H1 (cell line): ENCODE measurements around the gene TMEM41A. TPM values are rescaled to one million over a fixed set of nuclear protein-coding genes. Genes with fewer than 3 reads are reported as not detected.

Experiments used
- CTCF ChIA-PET: fragments of 300-600 bp; sonication (Branson Sonifier 250); formaldehyde crosslinking; loops from one replicate; lab custom pipeline; 2021; ENCODE audit not compliant: partially characterized antibody; lab: Charles Lee
- POLR2A ChIA-PET: fragments of 300-600 bp; sonication (Branson Sonifier 250); formaldehyde crosslinking; loops from one replicate; lab custom pipeline; 2021; ENCODE audit warnings: inconsistent platforms; ENCODE audit not compliant: partially characterized antibody; lab: Charles Lee
- DNase-seq, 2 experiments: peaks; one replicate each; pipeline versions ENCODE4 v3.0.0 to v3.0.0-alpha.2; 2010 to 2022; ENCODE audit warnings: low spot score in 2 of 2, low read depth in 1 of 2, mixed read lengths in 1 of 2
- FAIRE-seq: peaks from 2 replicates; lab custom pipeline; 2011; peaks lifted over from hg19 to GRCh38; lab: Jason Lieb, UNC
- H2AFZ ChIP-seq: 2 replicates; pipeline ENCODE4 v1.8.1; 2012; ENCODE audit warnings: low read length, inconsistent platforms
- H2AK5ac ChIP-seq: 2 replicates; pipeline ENCODE4 v1.6.1; 2013; ENCODE audit warnings: low read depth, low read length
- H2BK120ac ChIP-seq: replicated peaks from 2 replicates; pipeline ENCODE3; 2013; ENCODE audit warnings: low read depth, low read length, inconsistent platforms
- H2BK12ac ChIP-seq: 2 replicates; pipeline ENCODE4 v1.6.1; 2013; ENCODE audit warnings: low read depth, low read length
- H2BK15ac ChIP-seq: 2 replicates; pipeline ENCODE4 v1.6.1; 2013; ENCODE audit warnings: low read length
- H2BK20ac ChIP-seq: 2 replicates; pipeline ENCODE4 v1.6.1; 2013; ENCODE audit warnings: low read length
- H2BK5ac ChIP-seq: 2 replicates; pipeline ENCODE4 v1.6.1; 2013; ENCODE audit warnings: low read depth, low read length
- H3K14ac ChIP-seq: 2 replicates; pipeline ENCODE4 v1.6.1; 2013; ENCODE audit warnings: inconsistent platforms; ENCODE audit not compliant: insufficient read length
- H3K18ac ChIP-seq: 2 replicates; pipeline ENCODE4 v1.6.1; 2013; ENCODE audit warnings: low read length; ENCODE audit errors: extremely low read depth
- H3K23ac ChIP-seq: 2 replicates; pipeline ENCODE4 v1.6.1; 2013; ENCODE audit warnings: inconsistent platforms; ENCODE audit not compliant: insufficient read length
- H3K23me2 ChIP-seq: 2 replicates; pipeline ENCODE4 v1.6.1; 2013; ENCODE audit warnings: low read depth, low read length
- H3K27ac ChIP-seq: 2 replicates; pipeline ENCODE4 v1.6.1; 2011; ENCODE audit warnings: low read depth, low read length, inconsistent platforms
- H3K27me3 ChIP-seq, 4 experiments: replicated peaks in 1 of 4; 1 replicate in 1 of 4; 2 replicates in 3 of 4; pipeline versions ENCODE4 v1.6.1 to v1.8.1; 2011 to 2013; ENCODE audit warnings: low read length in 3 of 4, mild to moderate bottlenecking in 3 of 4, inconsistent platforms in 2 of 4, mixed read lengths in 2 of 4, moderate library complexity in 1 of 4; ENCODE audit not compliant: control insufficient read depth in 3 of 4, insufficient read depth in 3 of 4; ENCODE audit errors: extremely low read depth in 1 of 4
- H3K36me3 ChIP-seq, 4 experiments: 2 replicates each; pipeline versions ENCODE4 v1.6.1 to v1.8.1; 2011 to 2013; ENCODE audit warnings: mild to moderate bottlenecking in 4 of 4, low read length in 3 of 4, moderate library complexity in 2 of 4, control low read depth in 1 of 4, inconsistent platforms in 1 of 4; ENCODE audit not compliant: insufficient read depth in 4 of 4, control insufficient read depth in 2 of 4
- H3K4ac ChIP-seq: replicated peaks from 2 replicates; pipeline ENCODE3; 2013; ENCODE audit warnings: low read length, low read depth, mixed read lengths, inconsistent platforms; ENCODE audit not compliant: insufficient read length
- H3K4me1 ChIP-seq, 4 experiments: replicated peaks in 1 of 4; 1 replicate in 1 of 4; 2 replicates in 3 of 4; pipeline versions ENCODE4 v1.6.1 to v1.8.1; 2011 to 2013; ENCODE audit warnings: low read length in 3 of 4, inconsistent platforms in 2 of 4, mixed read lengths in 1 of 4; ENCODE audit not compliant: insufficient read depth in 4 of 4, control insufficient read depth in 3 of 4
- H3K4me2 ChIP-seq, 2 experiments: 2 replicates each; pipeline versions ENCODE4 v1.6.1 to v1.8.1; 2011 to 2013; ENCODE audit warnings: low read depth in 2 of 2, low read length in 2 of 2, control low read depth in 1 of 2, inconsistent platforms in 1 of 2, mild to moderate bottlenecking in 1 of 2; ENCODE audit not compliant: insufficient read depth in 1 of 2
- H3K4me3 ChIP-seq, 4 experiments: fragments of 200-600, 300-600 bp in 1 of 4; sonication (generic), shearing (Covaris generic), sonication (Bioruptor Twin) in 1 of 4; 2 replicates each; pipeline versions ENCODE4 v1.5.1 to v1.8.1; 2011 to 2016; ENCODE audit warnings: low read length in 4 of 4, low read depth in 3 of 4, control low read depth in 2 of 4, inconsistent platforms in 2 of 4, mild to moderate bottlenecking in 2 of 4, mixed read lengths in 1 of 4, moderate library complexity in 1 of 4; ENCODE audit not compliant: insufficient read depth in 2 of 4; ENCODE audit errors: extremely low read depth in 1 of 4
- H3K56ac ChIP-seq: replicated peaks from 2 replicates; pipeline ENCODE3; 2013; ENCODE audit warnings: low read depth, mild to moderate bottlenecking, mixed read lengths, low read length, inconsistent platforms; ENCODE audit not compliant: insufficient read length
- H3K79me1 ChIP-seq: 2 replicates; pipeline ENCODE4 v1.6.1; 2013; ENCODE audit warnings: low read depth, low read length, control low read depth
- H3K79me2 ChIP-seq, 2 experiments: 2 replicates each; pipeline versions ENCODE4 v1.6.1 to v1.8.1; 2012 to 2013; ENCODE audit warnings: low read length in 2 of 2, mild to moderate bottlenecking in 2 of 2, inconsistent platforms in 1 of 2; ENCODE audit not compliant: insufficient read depth in 2 of 2, control insufficient read depth in 1 of 2
- H3K9ac ChIP-seq, 4 experiments: replicated peaks in 1 of 4; 1 replicate in 1 of 4; 2 replicates in 3 of 4; pipeline versions ENCODE4 v1.6.1 to v1.8.1; 2011 to 2013; ENCODE audit warnings: low read depth in 3 of 4, low read length in 3 of 4, control low read depth in 2 of 4, mild to moderate bottlenecking in 2 of 4, moderate library complexity in 2 of 4, inconsistent platforms in 1 of 4; ENCODE audit errors: extremely low read depth in 1 of 4
- H3K9me3 ChIP-seq, 2 experiments: 2 replicates each; pipeline versions ENCODE4 v1.6.1 to v1.8.1; 2012 to 2013; ENCODE audit warnings: mild to moderate bottlenecking in 2 of 2, moderate library complexity in 2 of 2, control low read depth in 1 of 2, inconsistent platforms in 1 of 2, low read depth in 1 of 2, low read length in 1 of 2, mixed read lengths in 1 of 2; ENCODE audit not compliant: insufficient read depth in 2 of 2
- H4K20me1 ChIP-seq, 2 experiments: replicated peaks in 1 of 2; 2 replicates each; pipeline versions ENCODE3 to v1.8.1; 2011 to 2013; ENCODE audit warnings: inconsistent platforms in 2 of 2, low read length in 2 of 2, mild to moderate bottlenecking in 1 of 2; ENCODE audit not compliant: insufficient read depth in 2 of 2, control insufficient read depth in 1 of 2
- H4K5ac ChIP-seq: 2 replicates; pipeline ENCODE4 v1.6.1; 2013; ENCODE audit warnings: low read length, low read depth, mixed read lengths, inconsistent platforms; ENCODE audit not compliant: insufficient read length
- H4K8ac ChIP-seq: 2 replicates; pipeline ENCODE4 v1.8.0; 2013; ENCODE audit warnings: mild to moderate bottlenecking, moderate library complexity, low read length, inconsistent platforms; ENCODE audit not compliant: insufficient read depth; ENCODE audit errors: extremely low read depth
- H4K91ac ChIP-seq: replicated peaks from 2 replicates; pipeline ENCODE3; 2013; ENCODE audit warnings: low read length, mixed read lengths, inconsistent platforms; ENCODE audit not compliant: insufficient read length
- GABPA ChIP-seq: IDR thresholded peaks from 2 replicates; pipeline ENCODE4 v1.6.1; 2011; ENCODE audit warnings: mild to moderate bottlenecking, low read length, moderate library complexity, borderline replicate concordance; ENCODE audit not compliant: insufficient read depth
- JUN ChIP-seq: IDR thresholded peaks from 2 replicates; pipeline ENCODE4 v1.6.1; 2011; ENCODE audit warnings: low read depth, mild to moderate bottlenecking, improper control_type of control experiment, low read length
- POU5F1 ChIP-seq: IDR thresholded peaks from 2 replicates; pipeline ENCODE4 v1.6.1; 2011; ENCODE audit warnings: low read depth, mild to moderate bottlenecking, low read length, moderate library complexity
- RFX5 ChIP-seq: IDR thresholded peaks from 2 replicates; pipeline ENCODE4 v1.6.1; 2011; ENCODE audit warnings: low read depth, low read length, improper control_type of control experiment, borderline replicate concordance
- RNF2 ChIP-seq: fragments of 200-900, 300-1000 bp; sonication (generic); IDR thresholded peaks from 2 replicates; pipeline ENCODE4 v1.7.1; 2016; ENCODE audit warnings: borderline replicate concordance, low read depth, mild to moderate bottlenecking, antibody characterized with exemption, low read length; ENCODE audit not compliant: poor library complexity, severe bottlenecking; ENCODE audit errors: missing control alignments
- SIN3A ChIP-seq, 2 experiments: IDR thresholded peaks in 1 of 2; conservative IDR thresholded peaks in 1 of 2; 2 replicates each; pipeline ENCODE4 v1.6.1; 2011 to 2012; ENCODE audit warnings: low read length in 2 of 2, improper control_type of control experiment in 1 of 2, low read depth in 1 of 2, mild to moderate bottlenecking in 1 of 2
- TBP ChIP-seq: IDR thresholded peaks from 2 replicates; pipeline ENCODE4 v1.6.1; 2011; ENCODE audit warnings: low read depth, low read length, improper control_type of control experiment
- YY1 ChIP-seq: IDR thresholded peaks from 2 replicates; pipeline ENCODE4 v1.6.1; 2011; ENCODE audit warnings: low read depth, mild to moderate bottlenecking, low read length
- whole genome bisulfite sequencing, 2 experiments: shearing (Covaris generic) in 1 of 2; methylation state at CpG; one replicate each; pipeline versions ENCODE4 v1.1.6 to v1.1.7; 2013 to 2015; ENCODE audit warnings: low lambda C conversion rate in 2 of 2, mixed read lengths in 2 of 2, inconsistent platforms in 1 of 2, low coverage in 1 of 2, missing lambda C conversion rate in 1 of 2; ENCODE audit not compliant: insufficient replicate concordance in 2 of 2, insufficient coverage in 1 of 2, insufficient read length in 1 of 2; ENCODE audit errors: extremely low coverage in 1 of 2, missing lambda C conversion rate in 1 of 2; 5-methylcytosine and 5-hydroxymethylcytosine counted together
- polyA plus RNA-seq, 7 experiments: library from polyadenylated mRNA; depleted of rRNA in 3 of 7; stranded (reverse) in 5 of 7; unstranded in 2 of 7; fragments of >200 nt in 5 of 7; fragments of 200-250 nt in 2 of 7; gene quantifications; 1 replicate in 5 of 7; 2 replicates in 1 of 7; 4 replicates in 1 of 7; pipeline versions ENCODE4 v1.2.1 to v1.2.3, GENCODE V29; 2011 to 2013; ENCODE audit warnings: missing spikeins in 2 of 7, mixed read lengths in 2 of 7
- total RNA-seq: library from RNA; stranded (reverse); fragmentation: NEBNext Ultra II Directional; extraction: Animal tissue kit (Norgen Biotek cat#: 25700); gene quantifications from 2 replicates; pipeline ENCODE4 v1.2.1, GENCODE V29; 2021
- TF ChIP-seq, protein P1 (sequence below): IDR thresholded peaks from 2 replicates; pipeline ENCODE4 v1.6.1; 2011; ENCODE audit warnings: low read length, improper control_type of control experiment
- TF ChIP-seq, protein P2 (sequence below): IDR thresholded peaks from 2 replicates; pipeline ENCODE4 v1.6.1; 2012; ENCODE audit warnings: inconsistent platforms

TMEM41A gene
- total and polyA plus RNA-seq, 2 of the 8 experiments (the other 6 are each of a cell fraction or from before 2014, with no cell fraction given): 14.1 to 17.5 TPM

DNA sequence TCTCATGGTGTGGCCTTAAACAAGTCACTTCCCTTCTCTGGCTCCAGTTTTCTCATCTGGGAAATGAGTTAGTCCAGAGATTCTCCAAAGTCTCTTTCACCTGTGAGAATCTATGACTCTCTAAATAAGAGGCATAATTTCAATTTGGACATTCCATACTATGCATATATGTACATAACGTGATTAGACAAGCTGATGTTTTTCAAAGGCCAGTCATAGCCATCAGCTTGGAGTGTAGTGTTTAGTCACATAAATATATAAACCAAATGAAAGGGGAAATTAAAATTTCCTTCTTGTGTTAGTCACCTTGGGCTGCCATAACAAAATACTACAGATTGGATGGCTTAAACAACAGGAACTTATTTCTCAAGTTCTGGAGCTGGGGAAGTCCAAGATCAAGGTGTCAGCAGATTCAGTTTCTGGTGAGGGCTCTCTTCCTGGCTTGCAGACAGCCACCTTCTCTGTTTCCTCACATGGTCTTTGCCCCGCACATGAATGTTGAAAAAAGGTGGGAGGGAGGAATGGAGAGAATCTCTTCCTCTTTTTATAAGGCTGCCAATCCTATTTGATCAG is 19.4 kb downstream of the TMEM41A start:
- Histone ChIP-seq H3K27ac (no peak overlapping the region), H4K91ac (no peak overlapping the region)
- FAIRE-seq: no peak
- TF ChIP-seq, protein P1, sequence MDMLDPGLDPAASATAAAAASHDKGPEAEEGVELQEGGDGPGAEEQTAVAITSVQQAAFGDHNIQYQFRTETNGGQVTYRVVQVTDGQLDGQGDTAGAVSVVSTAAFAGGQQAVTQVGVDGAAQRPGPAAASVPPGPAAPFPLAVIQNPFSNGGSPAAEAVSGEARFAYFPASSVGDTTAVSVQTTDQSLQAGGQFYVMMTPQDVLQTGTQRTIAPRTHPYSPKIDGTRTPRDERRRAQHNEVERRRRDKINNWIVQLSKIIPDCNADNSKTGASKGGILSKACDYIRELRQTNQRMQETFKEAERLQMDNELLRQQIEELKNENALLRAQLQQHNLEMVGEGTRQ: no peak
- TF ChIP-seq YY1 (no peak), JUN (no peak), SIN3A (conservative IDR thresholded peaks at IDR 0.05 in 1 of 2, IDR thresholded peaks at IDR 0.05 in 1 of 2; ENCODE audit: low read depth in 1 of 2, low read length in 2 of 2) (no peak), GABPA (no peak), POU5F1 (no peak), RFX5 (no peak), RNF2 (no peak), TBP (no peak)
- TF ChIP-seq, protein P2, sequence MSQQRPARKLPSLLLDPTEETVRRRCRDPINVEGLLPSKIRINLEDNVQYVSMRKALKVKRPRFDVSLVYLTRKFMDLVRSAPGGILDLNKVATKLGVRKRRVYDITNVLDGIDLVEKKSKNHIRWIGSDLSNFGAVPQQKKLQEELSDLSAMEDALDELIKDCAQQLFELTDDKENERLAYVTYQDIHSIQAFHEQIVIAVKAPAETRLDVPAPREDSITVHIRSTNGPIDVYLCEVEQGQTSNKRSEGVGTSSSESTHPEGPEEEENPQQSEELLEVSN: no peak

More for the DNA sequence above, 19.4 kb downstream of the TMEM41A start:
- H3K79me1 ChIP-seq: no peaks in the 10 kb centered on the region
- H4K8ac ChIP-seq: no peak overlapping the region
- H2BK12ac ChIP-seq: no peak overlapping the region
- no peak for DNase-seq
- H2BK15ac ChIP-seq: no peak overlapping the region
- H3K9me3 ChIP-seq: no peaks in the 10 kb centered on the region
- no peak overlapping the region for H4K5ac ChIP-seq
- H3K4me2 ChIP-seq: no peak overlapping the region
- no peak overlapping the region for H2BK120ac ChIP-seq
- H3K4ac ChIP-seq: no peak overlapping the region
- WGBS, 2 experiments: 82% methylated on average over 2 of the region's 2 CpGs; no CpG with 5 or more reads in 1 of the 2 experiments
- no peaks in the 10 kb centered on the region for H4K20me1 ChIP-seq
- ChIA-PET POLR2A (interaction anchor here (1.2 to 1.4 kb wide), 2 partner anchors 9 to 16 kb away, joined by 3 read pairs; no protein-coding TSS in a partner anchor), CTCF (interaction anchor here (2.6 kb wide), 1 partner anchor 18 kb away, joined by 11 read pairs; no protein-coding TSS in a partner anchor)
- no peaks in the 10 kb centered on the region for H3K27me3 ChIP-seq
- H2BK5ac ChIP-seq: no peak overlapping the region
- H3K4me1 ChIP-seq: no peaks in the 10 kb centered on the region
- no peak overlapping the region for H3K4me3 ChIP-seq
- no peak overlapping the region for H3K9ac ChIP-seq
- no peaks in the 10 kb centered on the region; a peak in 1 of 8 replicates for H3K36me3 ChIP-seq
- H3K18ac ChIP-seq: no peak overlapping the region
- H3K14ac ChIP-seq: no peak overlapping the region
- no peak overlapping the region for H3K23ac ChIP-seq
- H3K23me2 ChIP-seq: no peaks in the 10 kb centered on the region
- H2AK5ac ChIP-seq: no peak overlapping the region
- H3K79me2 ChIP-seq: no peaks in the 10 kb centered on the region
- H3K56ac ChIP-seq: no peak overlapping the region
- H2AFZ ChIP-seq: no peak overlapping the region
- H2BK20ac ChIP-seq: no peak overlapping the region
